HEK293 (cell line): ENCODE measurements around the gene HOXC10.

ENCODE experiments used
- GLIS2 ChIP-seq: fragments of 450-650 bp; formaldehyde crosslinking; IDR thresholded peaks from 2 replicates; pipeline ENCODE4 v1.5.1; 2016; ENCODE audit warnings: missing biosample characterization, missing genetic modification characterization
- KLF7 ChIP-seq: fragments of 450-650 bp; formaldehyde crosslinking; IDR thresholded peaks from 2 replicates; pipeline ENCODE4 v1.5.1; 2016; ENCODE audit warnings: missing biosample characterization, missing genetic modification characterization, borderline replicate concordance
- PRDM10 ChIP-seq: fragments of 450-650 bp; formaldehyde crosslinking; IDR thresholded peaks from 2 replicates; pipeline ENCODE4 v1.5.1; 2016; ENCODE audit warnings: missing biosample characterization, missing genetic modification characterization
- PRDM4 ChIP-seq: fragments of 450-650 bp; formaldehyde crosslinking; IDR thresholded peaks from 2 replicates; pipeline ENCODE4 v1.5.1; 2017; ENCODE audit warnings: missing biosample characterization, missing genetic modification characterization
- REPIN1 ChIP-seq: fragments of 450-650 bp; formaldehyde crosslinking; IDR thresholded peaks from 2 replicates; pipeline ENCODE4 v1.5.1; 2017; ENCODE audit warnings: missing biosample characterization, missing genetic modification characterization, low read depth
- TCF7L2 ChIP-seq: IDR thresholded peaks from 2 replicates; pipeline ENCODE4 v1.6.1; 2011; ENCODE audit warnings: low read depth, mild to moderate bottlenecking, inconsistent platforms, low read length, moderate library complexity, borderline replicate concordance
- ZBTB6 ChIP-seq: fragments of 450-650 bp; formaldehyde crosslinking; IDR thresholded peaks from 2 replicates; pipeline ENCODE4 v1.5.1; 2017; ENCODE audit warnings: missing biosample characterization, missing genetic modification characterization
- ZNF121 ChIP-seq: fragments of 450-650 bp; formaldehyde crosslinking; IDR thresholded peaks from 2 replicates; pipeline ENCODE4 v1.5.1; 2016; ENCODE audit warnings: missing biosample characterization, missing genetic modification characterization
- ZNF175 ChIP-seq: fragments of 450-650 bp; formaldehyde crosslinking; IDR thresholded peaks from 2 replicates; pipeline ENCODE4 v1.5.1; 2016; ENCODE audit warnings: missing biosample characterization, missing genetic modification characterization
- ZNF19 ChIP-seq: fragments of 450-650 bp; formaldehyde crosslinking; IDR thresholded peaks from 2 replicates; pipeline ENCODE4; 2016; ENCODE audit warnings: missing biosample characterization, missing genetic modification characterization, low read depth
- ZNF211 ChIP-seq: fragments of 450-650 bp; formaldehyde crosslinking; IDR thresholded peaks from 2 replicates; pipeline ENCODE4 v1.5.1; 2016; ENCODE audit warnings: low read depth, missing biosample characterization, missing genetic modification characterization
- ZNF280D ChIP-seq: fragments of 450-650 bp; formaldehyde crosslinking; IDR thresholded peaks from 2 replicates; pipeline ENCODE4 v1.5.1; 2016; ENCODE audit warnings: missing biosample characterization, missing genetic modification characterization
- ZNF350 ChIP-seq: fragments of 450-650 bp; formaldehyde crosslinking; IDR thresholded peaks from 2 replicates; pipeline ENCODE4 v1.5.0; 2017; ENCODE audit warnings: missing biosample characterization, mild to moderate bottlenecking, missing genetic modification characterization
- ZNF404 ChIP-seq: fragments of 450-650 bp; formaldehyde crosslinking; IDR thresholded peaks from 2 replicates; pipeline ENCODE4 v1.5.1; 2017; ENCODE audit warnings: missing biosample characterization, missing genetic modification characterization
- ZNF514 ChIP-seq: fragments of 450-650 bp; formaldehyde crosslinking; IDR thresholded peaks from 2 replicates; pipeline ENCODE4 v1.5.1; 2016; ENCODE audit warnings: missing biosample characterization, missing genetic modification characterization
- ZNF560 ChIP-seq: fragments of 450-650 bp; formaldehyde crosslinking; IDR thresholded peaks from 2 replicates; pipeline ENCODE4 v1.5.1; 2017; ENCODE audit warnings: missing biosample characterization, missing genetic modification characterization, borderline replicate concordance
- ZNF596 ChIP-seq: fragments of 450-650 bp; IDR thresholded peaks from 2 replicates; pipeline ENCODE4 v1.5.0; 2018; ENCODE audit warnings: missing biosample characterization, mild to moderate bottlenecking, missing genetic modification characterization, moderate library complexity
- ZNF623 ChIP-seq: fragments of 450-650 bp; formaldehyde crosslinking; IDR thresholded peaks from 2 replicates; pipeline ENCODE4 v1.5.1; 2016; ENCODE audit warnings: missing biosample characterization, missing genetic modification characterization
- ZNF670 ChIP-seq: fragments of 450-650 bp; formaldehyde crosslinking; IDR thresholded peaks from 2 replicates; pipeline ENCODE4 v1.5.1; 2016; ENCODE audit warnings: missing biosample characterization, missing genetic modification characterization, low read depth
- ZNF776 ChIP-seq: fragments of 450-650 bp; formaldehyde crosslinking; IDR thresholded peaks from 2 replicates; pipeline ENCODE4 v1.5.0; 2017; ENCODE audit warnings: missing biosample characterization, missing genetic modification characterization, borderline replicate concordance
- ZSCAN23 ChIP-seq: fragments of 450-650 bp; formaldehyde crosslinking; IDR thresholded peaks from 2 replicates; pipeline ENCODE4 v1.5.1; 2016; ENCODE audit warnings: missing biosample characterization, missing genetic modification characterization
- TF ChIP-seq, protein P1 (sequence below): fragments of 450-650 bp; formaldehyde crosslinking; IDR thresholded peaks from 2 replicates; pipeline ENCODE4 v1.5.1; 2016; ENCODE audit warnings: missing biosample characterization, missing genetic modification characterization
- TF ChIP-seq, protein P2 (sequence below): IDR thresholded peaks from 2 replicates; pipeline ENCODE4 v1.6.1; 2011; ENCODE audit warnings: mild to moderate bottlenecking, low read depth, low read length, borderline replicate concordance
- TF ChIP-seq, protein P3 (sequence below): fragments of 450-650 bp; formaldehyde crosslinking; IDR thresholded peaks from 2 replicates; pipeline ENCODE4 v1.5.1; 2016; ENCODE audit warnings: missing biosample characterization, missing genetic modification characterization

HOXC10 gene

DNA sequence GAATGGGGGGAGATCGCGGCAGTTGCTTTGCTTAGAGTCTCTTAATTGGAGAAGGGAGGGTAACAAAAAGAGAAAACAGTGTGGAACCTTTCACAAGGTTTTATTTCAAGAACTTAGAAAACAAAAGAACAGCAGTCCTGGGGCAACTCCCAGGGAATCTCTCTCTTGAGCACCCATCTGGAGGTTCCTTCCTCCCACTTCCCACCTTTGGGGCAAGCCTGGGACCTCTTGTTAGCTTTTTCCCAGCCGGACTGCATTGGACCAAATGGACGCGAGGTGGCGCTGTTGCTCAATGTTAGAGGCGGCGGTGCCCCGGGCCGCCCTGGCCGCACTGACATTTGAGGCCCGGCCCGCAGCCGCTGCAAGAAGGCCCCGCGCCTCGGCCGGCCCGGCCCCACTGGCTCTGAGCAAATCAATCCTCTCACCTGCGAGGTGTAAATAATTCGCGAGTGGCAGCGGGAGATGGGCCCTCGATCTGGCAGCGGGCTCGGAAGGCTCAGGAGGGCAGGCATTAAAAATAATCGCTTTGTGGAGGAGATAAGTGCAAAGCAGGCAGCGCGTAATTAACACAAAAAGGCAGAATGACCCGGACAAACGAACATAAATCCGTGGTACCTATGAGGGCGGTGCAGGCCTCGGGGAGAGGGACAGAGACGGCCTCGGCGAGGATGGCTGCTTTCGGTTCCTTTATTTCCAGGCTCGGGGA is 21.1 kb downstream of the HOXC10 start (continued):
- TF ChIP-seq TCF7L2, result no peak
- TF ChIP-seq ZSCAN23, result no peak
- TF ChIP-seq ZNF670 (tag by site-specific recombination), result no peak
- no peak for TF ChIP-seq ZNF211 (tag by site-specific recombination)
- no peak for TF ChIP-seq ZNF776 (tag by site-specific recombination)
- TF ChIP-seq ZNF404 (tag by site-specific recombination), result no peak
- TF ChIP-seq ZNF514, result no peak
- no peak for TF ChIP-seq ZNF623 (tag by site-specific recombination)
- TF ChIP-seq GLIS2 (tag by site-specific recombination), result peak; percentile 35; the same call in 1 of the 2 replicates
- TF ChIP-seq ZNF121, result no peak
- no peak for TF ChIP-seq ZNF596
- no peak for TF ChIP-seq KLF7
- no peak for TF ChIP-seq ZBTB6 (tag by site-specific recombination)
- TF ChIP-seq, protein P1, sequence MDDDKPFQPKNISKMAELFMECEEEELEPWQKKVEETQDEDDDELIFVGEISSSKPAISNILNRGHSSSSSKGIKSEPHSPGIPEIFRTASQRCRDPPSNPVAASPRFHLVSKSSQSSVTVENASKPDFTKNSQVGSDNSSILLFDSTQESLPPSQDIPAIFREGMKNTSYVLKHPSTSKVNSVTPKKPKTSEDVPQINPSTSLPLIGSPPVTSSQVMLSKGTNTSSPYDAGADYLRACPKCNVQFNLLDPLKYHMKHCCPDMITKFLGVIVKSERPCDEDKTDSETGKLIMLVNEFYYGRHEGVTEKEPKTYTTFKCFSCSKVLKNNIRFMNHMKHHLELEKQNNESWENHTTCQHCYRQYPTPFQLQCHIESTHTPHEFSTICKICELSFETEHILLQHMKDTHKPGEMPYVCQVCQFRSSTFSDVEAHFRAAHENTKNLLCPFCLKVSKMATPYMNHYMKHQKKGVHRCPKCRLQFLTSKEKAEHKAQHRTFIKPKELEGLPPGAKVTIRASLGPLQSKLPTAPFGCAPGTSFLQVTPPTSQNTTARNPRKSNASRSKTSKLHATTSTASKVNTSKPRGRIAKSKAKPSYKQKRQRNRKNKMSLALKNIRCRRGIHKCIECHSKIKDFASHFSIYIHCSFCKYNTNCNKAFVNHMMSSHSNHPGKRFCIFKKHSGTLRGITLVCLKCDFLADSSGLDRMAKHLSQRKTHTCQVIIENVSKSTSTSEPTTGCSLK (tag by site-specific recombination), result no peak
- peak; percentile 49; the same call in 1 of the 2 replicates for TF ChIP-seq PRDM10 (tag by site-specific recombination)
- no peak for TF ChIP-seq PRDM4 (tag by site-specific recombination)
- TF ChIP-seq ZNF175 (tag by site-specific recombination), result no peak
- no peak for TF ChIP-seq REPIN1 (tag by site-specific recombination)
- no peak for TF ChIP-seq ZNF560 (tag by site-specific recombination)
- TF ChIP-seq ZNF280D (tag by site-specific recombination), result no peak
- TF ChIP-seq, protein P2, sequence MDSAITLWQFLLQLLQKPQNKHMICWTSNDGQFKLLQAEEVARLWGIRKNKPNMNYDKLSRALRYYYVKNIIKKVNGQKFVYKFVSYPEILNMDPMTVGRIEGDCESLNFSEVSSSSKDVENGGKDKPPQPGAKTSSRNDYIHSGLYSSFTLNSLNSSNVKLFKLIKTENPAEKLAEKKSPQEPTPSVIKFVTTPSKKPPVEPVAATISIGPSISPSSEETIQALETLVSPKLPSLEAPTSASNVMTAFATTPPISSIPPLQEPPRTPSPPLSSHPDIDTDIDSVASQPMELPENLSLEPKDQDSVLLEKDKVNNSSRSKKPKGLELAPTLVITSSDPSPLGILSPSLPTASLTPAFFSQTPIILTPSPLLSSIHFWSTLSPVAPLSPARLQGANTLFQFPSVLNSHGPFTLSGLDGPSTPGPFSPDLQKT, result no peak
- no peak for TF ChIP-seq ZNF350 (tag by site-specific recombination)
- TF ChIP-seq, protein P3, sequence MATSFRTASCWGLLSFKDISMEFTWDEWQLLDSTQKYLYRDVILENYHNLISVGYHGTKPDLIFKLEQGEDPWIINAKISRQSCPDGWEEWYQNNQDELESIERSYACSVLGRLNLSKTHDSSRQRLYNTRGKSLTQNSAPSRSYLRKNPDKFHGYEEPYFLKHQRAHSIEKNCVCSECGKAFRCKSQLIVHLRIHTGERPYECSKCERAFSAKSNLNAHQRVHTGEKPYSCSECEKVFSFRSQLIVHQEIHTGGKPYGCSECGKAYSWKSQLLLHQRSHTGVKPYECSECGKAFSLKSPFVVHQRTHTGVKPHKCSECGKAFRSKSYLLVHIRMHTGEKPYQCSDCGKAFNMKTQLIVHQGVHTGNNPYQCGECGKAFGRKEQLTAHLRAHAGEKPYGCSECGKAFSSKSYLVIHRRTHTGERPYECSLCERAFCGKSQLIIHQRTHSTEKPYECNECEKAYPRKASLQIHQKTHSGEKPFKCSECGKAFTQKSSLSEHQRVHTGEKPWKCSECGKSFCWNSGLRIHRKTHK (tag by site-specific recombination), result no peak
- no peak for TF ChIP-seq ZNF19
